ENCODE measurements around the gene GCSH. TPM values are rescaled to one million over a fixed set of nuclear protein-coding genes. Genes with fewer than 3 reads are reported as not detected.

GCSH gene
- polyA plus RNA-seq, 3 donors, result 97.4 to 105 (median 99.3) TPM

GRCh38 chr16:81061307-81061640 is 34.9 kb downstream of the GCSH start:
- no peak for DNase-seq (ENCODE audit: low read depth in 3 of 3, low spot score in 2 of 3)

GRCh38 chr16:81060576-81061306 is 35.5 kb downstream of the GCSH start:
- no peak for DNase-seq (ENCODE audit: low read depth in 3 of 3, low spot score in 2 of 3)

DNA sequence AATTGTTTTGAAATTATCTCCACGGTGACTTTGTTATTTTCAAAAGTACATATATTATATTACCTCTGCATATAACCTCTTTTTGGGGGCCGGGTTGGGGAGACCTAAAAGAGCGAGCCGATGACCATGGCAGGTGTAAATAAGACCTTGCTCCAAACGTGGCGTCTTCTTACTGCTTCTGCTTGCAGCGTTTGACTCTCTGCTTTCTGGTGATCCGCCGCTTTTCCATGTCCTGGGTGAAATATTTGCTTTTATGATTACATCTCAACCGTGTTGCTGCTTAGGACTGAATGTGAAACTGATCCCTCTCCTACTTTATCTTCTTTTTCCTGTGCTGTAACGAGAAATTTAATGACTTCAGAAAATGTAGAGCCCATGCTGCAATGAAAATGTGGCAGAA is 42.4 kb downstream of the GCSH start:
- no peak for DNase-seq (ENCODE audit: low read depth in 3 of 3, low spot score in 2 of 3)

- no peak for DNase-seq (ENCODE audit: low read depth in 3 of 3, low spot score in 2 of 3)
These were observed 53.4 kb downstream of the GCSH start for GRCh38 chr16:81042821-81043220.

DNA sequence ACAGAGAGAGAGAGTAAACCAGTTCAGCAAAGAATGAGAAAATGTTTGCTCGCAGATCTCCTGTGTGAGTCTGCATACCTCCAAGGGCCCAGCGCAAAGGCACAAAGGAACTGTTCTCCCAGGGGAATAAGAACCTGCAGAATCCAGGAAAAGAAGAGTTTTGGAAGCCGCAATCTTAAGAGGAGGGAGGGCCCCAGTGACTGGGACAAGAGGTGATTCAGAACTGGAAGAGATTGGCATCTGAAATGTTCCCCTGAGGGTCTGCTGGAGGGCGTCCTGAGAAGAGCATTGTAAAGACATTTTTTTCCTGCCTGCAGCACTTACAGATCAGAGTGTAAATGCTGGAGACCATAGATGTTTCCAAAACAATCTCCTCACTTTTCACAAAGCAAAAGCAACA is 54.5 kb downstream of the GCSH start:
- no peak for DNase-seq (ENCODE audit: low read depth in 3 of 3, low spot score in 2 of 3)

DNA sequence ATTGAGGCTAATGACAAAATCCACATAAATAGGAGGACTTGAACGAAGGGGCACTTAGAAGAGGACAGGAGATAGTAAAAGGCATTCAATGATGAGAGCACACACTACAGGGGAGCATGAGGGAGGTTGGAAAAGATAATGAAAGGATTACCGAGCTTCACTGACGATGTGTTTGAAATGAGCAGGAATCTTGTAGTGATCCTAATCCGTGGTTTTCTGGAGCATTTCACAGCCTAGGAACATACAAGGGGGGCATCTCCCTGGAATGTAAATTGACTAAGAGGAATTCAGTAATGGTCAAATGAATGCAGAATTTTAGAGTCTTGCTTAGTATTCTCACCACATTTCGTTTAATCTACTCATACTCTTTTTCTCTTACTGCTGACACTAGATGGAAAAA is 55.4 kb downstream of the GCSH start:
- no peak for DNase-seq (ENCODE audit: low read depth in 3 of 3, low spot score in 2 of 3)

- no peak for DNase-seq (ENCODE audit: low read depth in 3 of 3, low spot score in 2 of 3)
These were observed 56.1 kb downstream of the GCSH start for GRCh38 chr16:81040131-81040530.

DNA sequence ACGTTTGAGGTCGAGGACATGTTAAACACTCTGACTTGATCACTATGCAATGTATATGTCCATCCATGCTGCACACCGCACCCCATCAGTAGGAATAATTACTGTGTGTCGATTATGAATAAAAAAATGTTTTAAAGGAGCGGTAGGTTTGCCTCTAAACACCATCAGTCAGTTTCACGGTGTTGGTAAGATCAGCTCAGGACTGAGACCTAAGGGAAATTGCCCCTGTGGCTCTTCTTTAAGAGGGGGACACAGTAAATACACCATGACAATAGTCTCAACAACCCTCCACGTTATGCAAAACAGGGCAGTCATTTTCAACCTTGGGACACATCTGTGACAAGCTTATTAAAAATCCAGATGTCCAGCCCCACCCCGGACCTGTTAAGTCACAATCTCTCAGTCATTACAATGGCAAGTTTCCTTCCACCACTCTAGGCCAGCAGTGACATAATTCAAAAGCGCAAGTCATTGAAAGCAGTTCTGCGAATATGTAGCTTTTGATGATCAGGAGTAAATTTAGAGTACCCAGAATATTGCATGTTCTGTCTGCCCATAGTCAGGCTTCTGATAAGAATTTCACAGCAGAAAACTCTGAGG is 59.3 kb downstream of the GCSH start:
- no peak for DNase-seq (ENCODE audit: low read depth in 3 of 3, low spot score in 2 of 3)

DNA sequence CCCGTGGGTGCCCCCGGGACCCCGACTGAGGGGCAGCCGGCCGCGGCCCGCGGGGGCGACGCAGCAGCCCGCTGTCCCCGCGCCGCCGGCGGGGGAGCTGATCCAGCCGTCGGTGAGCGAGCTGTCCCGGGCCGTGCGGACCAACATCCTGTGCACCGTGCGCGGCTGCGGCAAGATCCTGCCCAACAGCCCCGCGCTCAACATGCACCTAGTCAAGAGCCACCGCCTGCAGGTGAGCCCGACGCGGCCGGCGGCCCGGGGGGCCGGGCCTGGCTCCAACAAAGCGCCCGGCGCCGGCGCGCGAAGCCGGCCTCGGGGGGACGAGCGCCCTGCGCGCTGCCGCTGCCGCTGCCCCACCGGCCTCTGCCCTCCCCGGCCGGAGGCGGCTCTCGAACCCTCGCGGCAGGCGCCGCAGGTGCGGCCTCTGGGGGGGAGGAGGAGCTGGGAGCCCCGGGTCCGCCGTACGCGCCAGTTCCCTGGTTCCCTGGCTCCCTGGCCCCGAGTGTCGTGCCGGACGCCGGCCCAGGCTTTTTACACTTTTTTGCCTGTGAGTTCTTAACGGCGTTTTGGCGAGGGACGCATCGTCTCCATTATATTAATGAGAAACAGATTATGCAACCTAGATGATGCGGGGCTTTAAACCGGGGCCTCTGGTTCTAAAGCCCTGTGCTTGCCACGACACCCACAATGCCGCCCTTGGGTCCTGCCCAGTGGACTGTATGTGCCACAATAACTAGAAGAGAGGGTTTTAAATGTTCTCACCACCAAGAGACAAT is 60.0 kb downstream of the GCSH start:
- DNase-seq (ENCODE audit: low read depth in 3 of 3, low spot score in 2 of 3), result peak in 2 of 3 donors; percentile 5 to 15

DNA sequence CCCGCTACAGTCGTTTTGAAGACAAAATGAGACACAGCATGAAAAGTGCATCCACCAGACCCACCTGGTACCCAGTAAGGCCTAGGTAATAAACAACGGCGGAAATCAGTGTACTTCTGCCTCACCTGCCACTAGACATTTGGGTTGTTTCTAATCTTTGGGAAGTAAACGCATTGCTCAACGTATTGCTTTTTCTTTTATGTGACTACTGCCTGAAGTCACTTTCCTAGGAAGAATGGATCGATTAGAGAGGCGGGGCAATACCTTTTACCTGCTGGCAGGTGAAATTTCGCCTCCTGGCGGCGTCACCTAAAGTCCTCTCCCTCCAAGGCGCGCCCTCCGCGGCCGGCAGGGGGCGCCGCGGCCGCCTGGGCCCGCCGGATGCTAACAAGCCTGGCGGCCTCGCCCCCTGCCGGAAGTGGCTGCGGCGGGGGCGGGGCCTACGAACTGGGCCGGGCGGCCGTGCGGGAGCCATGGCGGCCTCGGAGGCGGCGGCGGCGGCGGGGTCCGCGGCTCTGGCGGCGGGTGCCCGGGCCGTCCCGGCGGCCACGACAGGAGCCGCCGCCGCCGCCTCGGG is 60.7 kb downstream of the GCSH start, which contains the start of gene ATMIN:
ATMIN (plus strand) TSS at position 445 of the 577 bp plus-strand sequence; CDS start at position 474, 29 bp downstream.
- peak; percentile 56 to 78 (median 75) for DNase-seq (ENCODE audit: low read depth in 3 of 3, low spot score in 2 of 3)

Other genes starting within 250 kb of the GCSH start
- gene CMC2, start 89.5 kb downstream of the GCSH start, polyA plus RNA-seq (ENCODE audit: insufficient read length in 3 of 3), result 10 to 100 TPM; 66.8 to 68.6 (median 68.1) TPM
- 10 to 100 TPM; 23.0 to 24.2 (median 23.3) TPM for gene CENPN, start 89.2 kb downstream of the GCSH start, polyA plus RNA-seq (ENCODE audit: insufficient read length in 3 of 3)
- gene ATMIN, start 60.6 kb downstream of the GCSH start, polyA plus RNA-seq (ENCODE audit: insufficient read length in 3 of 3), result 10 to 100 TPM; 47.0 to 49.9 (median 48.4) TPM
- gene C16orf46, start 19.2 kb downstream of the GCSH start, polyA plus RNA-seq (ENCODE audit: insufficient read length in 3 of 3), result 1 to 10 TPM; 1.5 to 2.2 (median 1.6) TPM
- 1 to 10 TPM; 2.5 to 2.6 (median 2.5) TPM for gene BCO1, start 142.3 kb upstream of the GCSH start, polyA plus RNA-seq (ENCODE audit: insufficient read length in 3 of 3)
- gene GAN, start 218.6 kb upstream of the GCSH start, polyA plus RNA-seq (ENCODE audit: insufficient read length in 3 of 3), result 1 to 10 TPM; 2.1 to 2.6 (median 2.1) TPM

All from right renal cortex interstitium (tissue), 3 donors.